NK-92 (cell line): Measurements from ENCODE around the gene SLC35F6.
"Not testable (repeated sequence)": the region's sequence is repeated elsewhere in the genome, so short reads cannot be mapped to it uniquely, and the experiment has no call there.

ENCODE experiments used
- DNase-seq: peaks from one replicate; lab custom pipeline; 2025; ENCODE audit not compliant: unreplicated experiment; lab: John Stamatoyannopoulos, UW

SLC35F6 gene

GRCh38 chr2:26754972-26755670 is 9.0 kb upstream of the SLC35F6 start:
- no peak for DNase-seq

DNA sequence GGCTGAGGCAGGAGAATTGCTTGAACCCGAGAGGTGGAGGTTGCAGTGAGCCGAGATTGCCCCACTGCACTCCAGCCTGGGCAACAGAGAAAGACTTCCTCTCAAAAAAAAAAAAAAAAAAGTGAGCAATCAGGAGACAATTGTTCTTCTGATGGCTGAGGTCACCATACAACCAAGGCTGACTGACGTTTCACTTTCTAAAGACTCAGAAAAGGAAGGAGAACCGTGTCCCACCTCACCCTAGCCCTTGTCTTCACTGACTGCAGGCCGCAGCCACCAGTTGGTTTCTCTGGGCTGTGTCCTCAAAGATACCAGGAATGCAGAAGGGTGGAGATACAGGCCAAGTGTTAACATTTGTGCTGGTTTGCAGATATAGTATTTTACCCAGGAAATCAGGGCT is 7.7 kb upstream of the SLC35F6 start:
- no peak for DNase-seq

DNA sequence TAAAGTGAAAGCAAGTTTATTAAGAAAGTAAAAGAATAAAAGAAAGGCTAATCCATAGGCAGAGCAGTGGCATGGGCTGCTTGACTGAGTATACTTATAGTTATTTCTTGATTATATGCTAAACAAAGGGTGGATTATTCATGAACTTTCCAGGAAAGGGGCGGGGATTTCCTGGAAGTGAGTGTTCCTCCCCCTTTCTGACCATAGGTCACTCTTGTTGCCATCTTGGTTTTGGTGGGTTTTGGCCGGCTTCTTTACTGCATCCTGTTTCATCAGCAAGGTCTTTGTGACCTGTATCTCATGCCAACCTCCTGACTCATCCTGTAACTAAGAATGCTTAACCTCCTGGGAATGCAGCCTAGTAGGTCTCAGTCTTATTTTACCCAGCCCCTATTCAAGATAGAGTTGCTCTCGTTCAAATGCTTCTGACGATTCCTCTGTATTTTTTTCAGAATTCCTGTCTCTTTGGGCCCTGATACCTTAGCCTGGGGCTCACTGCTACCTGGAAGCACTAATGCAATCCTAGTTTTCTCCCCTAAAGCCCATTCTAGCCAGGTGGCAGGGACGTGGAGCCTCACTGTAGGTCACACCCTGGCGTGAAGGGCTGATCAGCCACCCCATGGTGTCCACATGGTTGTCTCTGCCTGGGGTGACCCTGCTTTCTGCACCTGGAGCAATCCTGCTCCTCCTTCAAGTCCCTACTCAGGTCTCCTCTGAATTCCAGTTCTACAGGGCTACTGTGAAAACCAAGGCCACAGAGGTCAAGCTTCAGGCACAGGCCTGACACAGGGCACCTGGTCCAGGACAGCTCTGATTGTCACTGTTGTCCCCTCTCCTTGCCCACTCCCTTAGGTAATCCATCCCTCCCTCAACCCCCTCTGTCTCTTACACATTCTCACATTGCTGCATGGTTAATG is 6.0 kb upstream of the SLC35F6 start:
- no peak for DNase-seq

- DNase-seq: no peak
These were observed 5.2 kb upstream of the SLC35F6 start for GRCh38 chr2:26758790-26759321.

GRCh38 chr2:26759845-26760244 is 4.2 kb upstream of the SLC35F6 start:
- DNase-seq: no peak

DNA sequence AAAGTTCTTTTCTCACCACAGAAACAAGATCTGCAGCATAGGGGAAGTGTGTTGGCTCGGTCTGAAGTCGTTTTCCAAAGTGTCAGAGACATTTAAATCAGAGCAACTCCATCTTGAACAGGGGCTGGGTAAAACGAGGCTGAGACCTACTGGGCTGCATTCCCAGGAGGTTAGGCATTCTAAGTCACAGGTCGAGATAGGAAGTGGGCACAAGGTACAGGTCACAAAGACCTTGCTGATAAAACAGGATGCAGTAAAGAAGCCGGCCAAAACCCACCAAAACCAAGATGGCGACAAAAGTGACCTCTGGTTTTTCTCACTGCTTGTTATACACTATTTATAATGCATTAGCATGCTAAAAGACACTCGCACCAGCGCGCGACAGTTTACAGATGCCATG is 3.1 kb upstream of the SLC35F6 start:
- DNase-seq: not testable (repeated sequence)

DNA sequence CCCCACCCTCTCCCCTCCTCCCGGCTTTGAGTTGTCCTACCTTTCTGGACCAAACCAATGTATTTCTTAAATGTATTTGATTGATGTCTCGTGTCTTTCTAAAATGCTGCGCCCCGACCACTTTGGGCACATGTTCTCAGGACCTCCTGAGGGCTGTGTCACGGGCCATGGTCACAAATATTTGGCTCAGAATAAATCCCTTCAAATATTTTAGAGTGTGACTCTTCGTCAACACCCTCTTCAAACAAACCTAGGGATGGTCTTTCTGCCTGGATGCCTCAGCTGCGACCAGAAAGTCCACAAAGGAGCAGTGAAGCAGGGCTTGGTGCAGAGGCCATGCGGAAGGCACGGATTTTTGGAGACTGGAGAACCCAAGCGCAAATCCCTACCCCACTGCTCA is 1.1 kb upstream of the SLC35F6 start:
- DNase-seq: no peak

GRCh38 chr2:26764906-26765305 is 822 bp downstream of the SLC35F6 start:
- no peak for DNase-seq

DNA sequence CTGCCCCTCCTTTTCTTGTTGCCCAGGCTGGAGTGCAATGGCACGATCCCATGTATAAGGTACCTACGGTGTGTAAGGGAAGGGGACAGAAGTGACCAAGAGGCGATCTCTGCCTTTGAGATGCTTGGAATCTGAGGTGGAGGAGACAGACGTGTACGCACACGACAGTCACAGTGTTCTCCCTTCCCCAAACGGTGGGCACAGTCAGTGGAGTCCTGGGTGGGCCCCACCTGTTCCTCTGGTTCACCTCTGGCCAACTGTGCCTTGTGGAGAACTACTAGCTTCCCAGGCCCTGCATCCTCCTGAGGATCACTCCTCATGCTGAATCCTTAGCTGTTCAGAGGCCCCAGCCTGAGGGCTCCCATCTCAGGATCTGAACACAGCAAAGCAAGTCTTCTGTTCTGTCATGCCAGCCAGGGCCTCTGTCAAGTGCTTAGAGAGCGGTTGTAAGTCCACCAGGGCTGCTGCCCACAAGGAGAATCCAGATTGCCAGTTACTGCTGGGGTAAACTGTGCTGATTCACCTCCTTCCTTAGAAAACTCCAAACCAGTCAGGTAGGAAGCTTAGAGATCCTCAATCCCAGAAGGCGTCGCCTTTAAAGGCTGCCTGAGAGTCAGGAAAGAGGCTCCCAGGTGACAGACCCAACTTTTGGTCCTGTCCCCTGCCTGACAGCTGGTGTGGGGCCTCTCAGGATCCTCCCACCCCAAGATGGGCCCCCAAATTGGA is 1.6 kb downstream of the SLC35F6 start:
- DNase-seq: no peak

GRCh38 chr2:26767129-26767528 is 3.0 kb downstream of the SLC35F6 start:
- DNase-seq: no peak

GRCh38 chr2:26767894-26768487 is 3.9 kb downstream of the SLC35F6 start:
- DNase-seq: no peak

GRCh38 chr2:26768759-26769088 is 4.6 kb downstream of the SLC35F6 start:
- DNase-seq: no peak

GRCh38 chr2:26769089-26769761 is 5.1 kb downstream of the SLC35F6 start:
- DNase-seq: no peak

DNA sequence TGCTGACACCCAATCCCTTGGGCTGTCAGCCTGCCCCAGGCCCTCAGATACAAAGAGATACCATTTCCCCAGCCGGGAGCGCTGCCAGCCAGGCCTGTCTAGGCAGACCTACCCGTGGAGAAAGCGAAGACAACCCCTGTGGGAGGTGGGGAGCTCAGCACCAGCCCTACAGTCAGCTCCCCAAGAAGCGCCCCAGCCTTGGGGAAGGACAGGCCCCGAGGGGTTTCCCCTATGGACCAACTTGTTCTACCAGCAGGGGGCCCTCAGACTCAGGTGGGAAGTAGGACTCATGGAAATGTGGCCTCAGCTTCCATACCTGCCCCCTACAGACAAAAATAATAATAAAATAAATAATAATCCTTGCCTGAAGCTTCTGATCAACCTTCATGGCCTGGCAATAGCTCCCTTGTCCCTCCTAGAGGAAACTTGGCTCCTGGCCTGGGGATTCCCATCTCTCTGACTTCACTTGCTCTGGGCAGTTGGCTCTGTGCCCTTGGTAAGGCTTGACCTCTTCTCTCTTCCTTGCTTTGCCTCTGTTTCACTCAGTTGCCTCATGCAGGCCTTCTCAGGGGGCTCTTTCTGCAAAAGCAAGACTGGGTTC is 7.0 kb downstream of the SLC35F6 start:
- no peak for DNase-seq

DNA sequence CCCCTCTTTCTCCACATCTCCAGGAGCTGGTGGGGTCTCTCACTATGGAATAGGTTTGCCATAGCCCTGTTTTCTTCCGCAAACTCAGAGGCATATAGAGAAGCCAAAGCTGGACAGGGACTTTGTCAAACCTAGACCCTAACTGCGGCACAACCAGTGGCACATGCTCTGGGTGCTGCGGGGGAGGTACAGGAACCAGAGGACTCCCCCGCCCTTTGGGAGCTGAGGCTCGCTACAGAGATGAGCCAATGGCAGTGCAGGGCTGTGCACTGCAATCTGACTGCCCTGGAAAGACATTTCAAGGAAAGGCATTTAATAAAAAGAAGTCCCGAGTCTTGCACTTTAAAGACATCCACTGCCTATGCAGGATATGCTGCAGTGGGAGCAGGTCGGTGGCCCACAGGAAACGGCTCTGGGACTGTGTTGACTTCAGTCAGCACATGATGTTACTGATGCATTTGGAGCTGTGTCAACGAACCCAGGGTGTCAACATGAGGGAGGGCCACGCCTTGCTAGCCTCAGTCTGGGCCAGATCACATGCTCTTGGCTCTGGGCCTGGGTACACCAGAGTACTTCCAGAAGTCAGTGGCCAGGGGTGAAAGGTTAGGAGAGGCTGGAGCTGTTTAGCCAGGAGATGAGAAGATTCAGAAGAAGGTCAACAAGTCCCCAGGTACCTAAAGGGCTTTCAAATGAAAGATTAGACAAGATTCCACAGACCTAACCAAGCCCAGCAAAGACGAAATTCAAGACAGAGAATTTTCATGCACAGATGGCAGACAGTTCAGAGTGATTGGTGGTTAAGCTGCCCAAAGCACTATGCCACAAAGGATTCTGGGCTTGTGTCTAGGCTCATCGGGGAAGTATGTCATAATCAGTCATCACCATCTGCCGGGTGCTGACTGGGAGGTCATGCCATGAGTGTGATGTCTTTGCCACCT is 8.2 kb downstream of the SLC35F6 start:
- DNase-seq: no peak

GRCh38 chr2:26776195-26776800 is 12.2 kb downstream of the SLC35F6 start:
- DNase-seq: no peak

- DNase-seq: no peak
These were observed 14.0 kb downstream of the SLC35F6 start for GRCh38 chr2:26778098-26778497.

DNA sequence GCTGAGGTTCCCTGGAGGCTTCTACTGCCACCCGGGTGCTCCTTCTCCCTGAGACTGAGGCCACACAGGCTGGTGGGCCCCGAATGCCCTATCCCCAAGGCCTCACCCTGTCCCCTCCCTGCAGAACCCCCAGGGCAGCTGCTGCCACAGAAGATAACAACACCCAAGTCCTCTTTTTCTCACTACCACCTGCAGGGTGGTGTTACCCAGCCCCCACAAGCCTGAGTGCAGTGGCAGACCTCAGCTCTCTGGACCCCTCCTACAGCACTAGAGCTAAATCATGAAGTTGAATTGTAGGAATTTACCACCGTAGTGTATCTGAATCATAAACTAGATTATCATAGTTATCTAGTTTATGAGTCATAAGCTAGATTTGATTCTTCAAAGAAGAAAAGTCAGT is 14.4 kb downstream of the SLC35F6 start:
- no peak for DNase-seq
